Fibroblast of peridontal ligament (primary cell): ENCODE data around the gene STEAP2.
A peak's percentile ranks its signal among the peaks of the same experiment; 100 is the strongest.

Experiments
- DNase-seq: peaks from one replicate; pipeline ENCODE4 v3.0.0-alpha.2; 2010; ENCODE audit errors: extremely low read depth

The STEAP2 gene

GRCh38 chr7:90270431-90271178 lies 59.1 kb downstream of the STEAP2 start:
- no peak for DNase-seq

DNA sequence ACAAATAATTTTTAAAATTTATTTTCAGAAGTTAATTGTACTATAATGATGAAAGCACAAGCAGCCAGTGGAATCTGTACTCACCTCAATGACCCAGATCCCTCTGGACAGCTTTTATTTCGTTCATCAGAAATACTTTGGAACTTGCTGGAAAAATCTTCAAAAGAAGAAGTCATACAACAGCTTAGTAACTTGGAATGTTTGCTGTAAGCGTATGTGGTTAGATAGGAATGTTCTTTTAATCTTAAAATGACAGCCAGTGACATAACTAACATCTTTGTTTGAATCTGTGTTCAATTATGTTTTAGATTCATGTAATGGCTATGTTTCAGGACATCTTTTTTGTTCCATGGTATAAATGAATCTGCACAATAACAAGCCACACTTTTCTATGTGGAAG lies 60.2 kb downstream of the STEAP2 start:
- DNase-seq, result peak; percentile 91

- no peak for DNase-seq
Measured at GRCh38 chr7:90272242-90272641, 60.7 kb downstream of the STEAP2 start.

DNA sequence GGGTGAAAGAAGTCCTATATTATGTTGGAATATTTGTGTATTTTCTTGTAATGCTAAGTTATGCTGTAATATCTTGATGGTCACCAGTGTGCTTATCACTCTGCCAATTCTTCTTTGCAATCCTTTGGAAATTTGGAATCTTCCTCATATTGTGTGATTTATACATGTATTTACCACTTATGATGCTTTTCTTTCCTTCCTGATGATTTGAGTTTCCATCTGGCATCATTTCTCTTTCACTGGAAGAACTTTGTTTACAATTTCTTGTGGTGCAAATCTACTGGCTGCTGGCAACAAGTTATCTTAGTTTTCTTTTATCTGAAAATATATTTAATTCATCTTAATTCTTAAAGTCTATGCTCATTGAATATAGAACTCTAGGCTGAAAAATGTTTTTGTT lies 62.6 kb downstream of the STEAP2 start:
- peak; percentile 60 for DNase-seq

DNA sequence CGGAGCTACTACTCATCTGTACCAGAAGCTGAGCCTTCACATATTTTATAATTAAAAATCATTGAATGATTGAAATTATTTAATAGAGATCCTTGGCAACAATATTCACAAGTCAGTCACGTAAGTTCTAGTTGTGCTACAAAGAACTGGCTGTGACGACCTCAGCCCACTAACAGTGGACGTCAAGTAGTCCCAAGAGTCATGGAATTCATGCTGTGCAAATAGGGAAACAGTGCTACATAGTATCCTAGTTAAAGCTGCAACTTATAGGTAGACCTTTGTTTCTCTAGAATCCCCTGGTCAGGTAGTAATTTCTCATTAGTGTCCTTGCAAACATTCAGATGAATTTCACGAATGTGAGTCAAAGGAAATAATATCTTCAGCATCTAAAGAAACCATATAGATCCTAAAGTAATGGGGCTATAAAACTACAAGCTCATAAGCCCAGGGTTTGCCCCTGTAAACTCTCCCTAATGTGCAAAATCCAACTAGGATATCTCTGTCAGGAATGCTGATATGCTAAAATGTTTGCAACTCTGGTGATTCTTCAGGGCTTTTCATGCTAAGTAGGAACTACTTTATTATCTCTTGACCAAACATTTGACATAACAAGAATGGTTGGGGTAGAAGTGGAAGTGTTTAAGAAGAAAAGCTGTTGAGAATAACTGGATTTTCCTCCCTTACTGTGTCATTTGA lies 64.6 kb downstream of the STEAP2 start:
- DNase-seq, result no peak
